ENCODE measurements around the gene ZNF48.

ZNF48 gene

GRCh38 chr16:30395155-30395991, at the start of gene ZNF48:
ZNF48 (plus strand) TSS chr16:30395420; CDS start chr16:30395795, 375 bp downstream.
- peaks cover 33% of the 10 kb centered on the region for H3K36me3 ChIP-seq (ENCODE audit: insufficient read depth, low read depth, low read length)
- peaks cover 3% of the 10 kb centered on the region; the same call in 1 of the 2 replicates for H3K4me1 ChIP-seq (ENCODE audit: insufficient read depth, low read length)
- H3K27me3 ChIP-seq (ENCODE audit: insufficient read depth, low read length) = no peaks in the 10 kb centered on the region
- no peaks in the 10 kb centered on the region for H3K9me3 ChIP-seq (ENCODE audit: insufficient read depth, low read depth, low read length)
- H3K4me3 ChIP-seq (ENCODE audit: low read length) = peak within 1 kb of the TSS; percentile 89
- H3K27ac ChIP-seq (ENCODE audit: low read length) = peak within 1 kb of the TSS; percentile 89
- H3K9ac ChIP-seq (ENCODE audit: low read depth, low read length) = peak within 1 kb of the TSS; percentile 99

- H3K27ac ChIP-seq (ENCODE audit: low read length) = no peak overlapping the region
Observed at GRCh38 chr16:30346286-30346685, 48.9 kb upstream of the ZNF48 start.

GRCh38 chr16:30348113-30348512, 47.1 kb upstream of the ZNF48 start:
- H3K27me3 ChIP-seq (ENCODE audit: insufficient read depth, low read length) = no peaks in the 10 kb centered on the region
- H3K4me3 ChIP-seq (ENCODE audit: low read length) = no peak overlapping the region
- H3K9me3 ChIP-seq (ENCODE audit: insufficient read depth, low read depth, low read length) = no peaks in the 10 kb centered on the region
- no peak overlapping the region for H3K9ac ChIP-seq (ENCODE audit: low read depth, low read length)
- H3K27ac ChIP-seq (ENCODE audit: low read length) = no peak overlapping the region
- no peaks in the 10 kb centered on the region for H3K4me1 ChIP-seq (ENCODE audit: insufficient read depth, low read length)
- peaks cover 31% of the 10 kb centered on the region for H3K36me3 ChIP-seq (ENCODE audit: insufficient read depth, low read depth, low read length)

More at GRCh38 chr16:30346286-30346685, 48.9 kb upstream of the ZNF48 start:
- H3K27me3 ChIP-seq (ENCODE audit: insufficient read depth, low read length) = no peaks in the 10 kb centered on the region
- no peaks in the 10 kb centered on the region for H3K4me1 ChIP-seq (ENCODE audit: insufficient read depth, low read length)
- H3K9ac ChIP-seq (ENCODE audit: low read depth, low read length) = no peak overlapping the region
- peaks cover 13% of the 10 kb centered on the region for H3K36me3 ChIP-seq (ENCODE audit: insufficient read depth, low read depth, low read length)
- no peak overlapping the region for H3K4me3 ChIP-seq (ENCODE audit: low read length)
- no peaks in the 10 kb centered on the region for H3K9me3 ChIP-seq (ENCODE audit: insufficient read depth, low read depth, low read length)

DNA sequence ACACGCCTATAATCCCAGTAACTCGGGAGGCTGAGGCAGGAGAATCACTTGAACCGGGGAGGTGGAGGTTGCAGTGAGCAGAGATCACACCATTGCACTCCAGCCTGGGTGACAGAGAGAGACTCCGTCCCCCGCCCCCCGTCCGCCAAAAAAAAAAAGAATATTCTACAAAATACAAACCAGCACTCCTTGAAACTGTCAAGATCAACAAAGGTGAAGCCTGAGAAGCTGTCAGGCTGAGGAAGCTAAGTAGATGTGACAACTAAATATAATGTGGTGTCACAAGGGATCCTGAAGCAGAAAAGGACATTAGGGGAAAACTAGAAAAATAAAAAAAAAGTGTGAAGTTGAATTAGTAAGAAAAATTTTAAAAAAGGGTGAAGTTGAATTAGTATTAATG, 46.3 kb upstream of the ZNF48 start:
- no peak overlapping the region for H3K27ac ChIP-seq (ENCODE audit: low read length)
- peaks cover 39% of the 10 kb centered on the region for H3K36me3 ChIP-seq (ENCODE audit: insufficient read depth, low read depth, low read length)
- H3K4me3 ChIP-seq (ENCODE audit: low read length) = no peak overlapping the region
- H3K27me3 ChIP-seq (ENCODE audit: insufficient read depth, low read length) = no peaks in the 10 kb centered on the region
- H3K9ac ChIP-seq (ENCODE audit: low read depth, low read length) = no peak overlapping the region
- H3K9me3 ChIP-seq (ENCODE audit: insufficient read depth, low read depth, low read length) = no peaks in the 10 kb centered on the region
- H3K4me1 ChIP-seq (ENCODE audit: insufficient read depth, low read length) = 0 out of 2 replicates have a peak, but pooled peaks cover 1% of the 10 kb centered on the region

- H3K4me3 ChIP-seq (ENCODE audit: low read length) = no peak overlapping the region
- H3K27ac ChIP-seq (ENCODE audit: low read length) = no peak overlapping the region
- H3K9ac ChIP-seq (ENCODE audit: low read depth, low read length) = no peak overlapping the region
- H3K27me3 ChIP-seq (ENCODE audit: insufficient read depth, low read length) = no peaks in the 10 kb centered on the region
- H3K9me3 ChIP-seq (ENCODE audit: insufficient read depth, low read depth, low read length) = no peaks in the 10 kb centered on the region
- H3K4me1 ChIP-seq (ENCODE audit: insufficient read depth, low read length) = 0 out of 2 replicates have a peak, but pooled peaks cover 5% of the 10 kb centered on the region
- H3K36me3 ChIP-seq (ENCODE audit: insufficient read depth, low read depth, low read length) = peaks cover 39% of the 10 kb centered on the region
Observed at GRCh38 chr16:30349675-30350074, 45.5 kb upstream of the ZNF48 start.

GRCh38 chr16:30350134-30350871, 44.9 kb upstream of the ZNF48 start:
- no peaks in the 10 kb centered on the region for H3K27me3 ChIP-seq (ENCODE audit: insufficient read depth, low read length)
- no peak overlapping the region for H3K4me3 ChIP-seq (ENCODE audit: low read length)
- no peak overlapping the region for H3K27ac ChIP-seq (ENCODE audit: low read length)
- peaks cover 39% of the 10 kb centered on the region for H3K36me3 ChIP-seq (ENCODE audit: insufficient read depth, low read depth, low read length)
- H3K4me1 ChIP-seq (ENCODE audit: insufficient read depth, low read length) = 0 out of 2 replicates have a peak, but pooled peaks cover 5% of the 10 kb centered on the region
- no peaks in the 10 kb centered on the region for H3K9me3 ChIP-seq (ENCODE audit: insufficient read depth, low read depth, low read length)
- no peak overlapping the region for H3K9ac ChIP-seq (ENCODE audit: low read depth, low read length)

- H3K4me3 ChIP-seq (ENCODE audit: low read length) = no peak overlapping the region
- H3K27me3 ChIP-seq (ENCODE audit: insufficient read depth, low read length) = no peaks in the 10 kb centered on the region
- no peak overlapping the region for H3K9ac ChIP-seq (ENCODE audit: low read depth, low read length)
- no peak overlapping the region for H3K27ac ChIP-seq (ENCODE audit: low read length)
- H3K4me1 ChIP-seq (ENCODE audit: insufficient read depth, low read length) = peaks cover 6% of the 10 kb centered on the region; the same call in 1 of the 2 replicates
- no peaks in the 10 kb centered on the region for H3K9me3 ChIP-seq (ENCODE audit: insufficient read depth, low read depth, low read length)
- H3K36me3 ChIP-seq (ENCODE audit: insufficient read depth, low read depth, low read length) = peaks cover 39% of the 10 kb centered on the region
Observed at GRCh38 chr16:30351001-30351441, 44.2 kb upstream of the ZNF48 start.

GRCh38 chr16:30351586-30352419, 43.4 kb upstream of the ZNF48 start:
- peaks cover 10% of the 10 kb centered on the region; the same call in 1 of the 2 replicates for H3K4me1 ChIP-seq (ENCODE audit: insufficient read depth, low read length)
- H3K9ac ChIP-seq (ENCODE audit: low read depth, low read length) = no peak overlapping the region
- H3K27ac ChIP-seq (ENCODE audit: low read length) = no peak overlapping the region
- H3K27me3 ChIP-seq (ENCODE audit: insufficient read depth, low read length) = no peaks in the 10 kb centered on the region
- no peaks in the 10 kb centered on the region for H3K9me3 ChIP-seq (ENCODE audit: insufficient read depth, low read depth, low read length)
- no peak overlapping the region for H3K4me3 ChIP-seq (ENCODE audit: low read length)
- H3K36me3 ChIP-seq (ENCODE audit: insufficient read depth, low read depth, low read length) = peaks cover 39% of the 10 kb centered on the region

DNA sequence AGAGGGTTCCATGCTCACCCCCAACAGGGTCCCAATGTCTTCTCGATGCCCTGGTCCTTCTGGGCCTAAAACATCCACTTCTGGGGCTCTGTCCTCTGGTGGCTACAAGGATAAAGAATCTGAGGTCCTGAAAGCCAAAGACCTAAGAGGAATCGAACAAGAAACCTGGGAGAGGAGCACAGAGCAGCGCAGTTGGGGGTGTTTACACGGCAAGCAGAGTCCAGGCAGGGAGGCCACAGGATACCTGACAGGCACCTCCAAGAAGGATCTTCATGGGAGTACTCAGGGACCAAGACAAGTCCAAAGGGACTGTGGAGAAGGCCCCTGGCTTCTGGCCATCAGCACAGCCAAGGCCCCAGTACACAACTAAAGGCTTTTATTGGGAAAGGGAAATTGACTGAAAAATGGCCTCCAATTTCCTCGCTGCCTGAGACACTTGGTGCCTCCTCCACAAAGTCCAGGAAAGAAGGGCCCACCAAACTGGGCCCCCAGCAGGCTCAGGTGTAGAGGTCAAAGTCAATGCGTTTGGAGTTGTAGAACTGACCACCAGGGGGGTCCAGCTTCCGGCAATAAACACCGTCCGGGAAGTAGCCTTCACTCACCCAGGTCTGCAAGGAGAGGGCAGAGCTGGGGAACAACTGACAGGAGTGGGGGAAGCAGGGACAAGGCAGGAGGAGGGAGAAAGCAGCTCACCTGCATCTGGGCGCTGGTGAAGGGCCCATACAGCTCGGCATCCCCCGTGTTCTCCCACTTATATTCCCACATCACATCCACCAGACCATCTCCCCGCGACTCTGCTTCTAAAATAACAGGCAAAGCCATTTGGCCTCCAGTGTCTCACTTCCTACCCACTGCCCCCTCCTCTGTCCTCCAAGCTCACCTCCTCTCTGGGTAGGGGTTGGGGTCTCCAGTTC, 42.5 kb upstream of the ZNF48 start:
- H3K27me3 ChIP-seq (ENCODE audit: insufficient read depth, low read length) = no peaks in the 10 kb centered on the region
- H3K27ac ChIP-seq (ENCODE audit: low read length) = no peak overlapping the region
- no peak overlapping the region for H3K4me3 ChIP-seq (ENCODE audit: low read length)
- H3K9ac ChIP-seq (ENCODE audit: low read depth, low read length) = no peak overlapping the region
- H3K36me3 ChIP-seq (ENCODE audit: insufficient read depth, low read depth, low read length) = peaks cover 42% of the 10 kb centered on the region
- H3K9me3 ChIP-seq (ENCODE audit: insufficient read depth, low read depth, low read length) = no peaks in the 10 kb centered on the region
- peaks cover 10% of the 10 kb centered on the region; the same call in 1 of the 2 replicates for H3K4me1 ChIP-seq (ENCODE audit: insufficient read depth, low read length)

- Histone ChIP-seq H3K9me3 (ENCODE audit: insufficient read depth, low read depth, low read length) (no peaks in the 10 kb centered on the region), H3K4me3 (ENCODE audit: low read length) (peak overlapping the region; percentile 100; the same call in 1 of the 2 replicates), H3K27me3 (ENCODE audit: insufficient read depth, low read length) (no peaks in the 10 kb centered on the region), H3K27ac (ENCODE audit: low read length) (no peak overlapping the region), H3K36me3 (ENCODE audit: insufficient read depth, low read depth, low read length) (peaks cover 45% of the 10 kb centered on the region), H3K9ac (ENCODE audit: low read depth, low read length) (peak overlapping the region; percentile 97; the same call in 1 of the 2 replicates), H3K4me1 (ENCODE audit: insufficient read depth, low read length) (peaks cover 10% of the 10 kb centered on the region; the same call in 1 of the 2 replicates)
Observed at GRCh38 chr16:30353438-30354129, 41.6 kb upstream of the ZNF48 start.
